ENCODE measurements around the gene ZC3H13. TPM values are rescaled to one million over a fixed set of nuclear protein-coding genes. Genes with fewer than 3 reads are reported as not detected.

Gene ZC3H13
- total and polyA plus RNA-seq, 12 donors, result 11.2 to 43.9 (median 24.5) TPM

GRCh38 chr13:45928176-45928575, 124.4 kb downstream of the ZC3H13 start:
- no peak overlapping the region for H3K4me3 ChIP-seq
- H3K4me1 ChIP-seq (replicated peaks in 1 of 2), result no peaks in the 10 kb centered on the region
- no peaks in the 10 kb centered on the region for H3K36me3 ChIP-seq (replicated peaks in 1 of 2)
- 88 to 93% (median 93%) methylated on average over 5 of the region's 5 CpGs for WGBS, 4 donors
- no peaks in the 10 kb centered on the region for H3K27me3 ChIP-seq
- no peak for DNase-seq
- TF ChIP-seq POLR2A (IDR thresholded peaks at IDR 0.05) (no peak), CTCF (IDR thresholded peaks at IDR 0.05) (no peak)
- H3K9me3 ChIP-seq (replicated peaks in 1 of 3), result no peaks in the 10 kb centered on the region
- intact Hi-C loops (cut with DNase I), result no loop called here
- no peak overlapping the region for H3K27ac ChIP-seq

DNA sequence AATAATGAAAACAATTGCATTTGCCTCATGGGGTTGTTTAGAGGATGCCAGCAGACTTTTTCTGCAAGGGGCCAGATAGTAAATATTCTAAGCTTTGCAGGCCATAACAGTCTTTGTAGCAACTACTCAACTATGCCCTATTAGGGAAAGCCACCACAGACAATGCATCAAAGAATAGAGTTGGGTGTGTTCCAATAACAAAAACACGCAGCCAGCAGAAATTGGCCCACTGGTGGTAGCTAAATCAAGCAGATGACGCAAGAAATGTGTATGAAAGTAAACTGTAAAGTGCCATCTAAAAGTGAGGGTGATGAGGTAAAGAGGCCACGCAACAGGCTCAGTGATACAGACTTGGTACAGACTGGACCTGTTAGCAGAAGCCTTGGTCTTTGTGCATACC, 125.8 kb downstream of the ZC3H13 start:
- Histone ChIP-seq H3K4me1 (replicated peaks in 1 of 2) (no peaks in the 10 kb centered on the region), H3K4me3 (no peak overlapping the region), H3K27ac (no peak overlapping the region), H3K27me3 (no peaks in the 10 kb centered on the region), H3K9me3 (replicated peaks in 1 of 3) (no peaks in the 10 kb centered on the region), H3K36me3 (replicated peaks in 1 of 2) (no peaks in the 10 kb centered on the region)
- intact Hi-C loops (cut with DNase I), result no loop called here
- whole genome bisulfite sequencing, 4 donors, result 67 to 82% (median 73%) methylated on average over 3 of the region's 3 CpGs
- DNase-seq, result no peak
- TF ChIP-seq POLR2A (IDR thresholded peaks at IDR 0.05) (no peak), CTCF (IDR thresholded peaks at IDR 0.05) (no peak)

GRCh38 chr13:45925151-45925550, 127.4 kb downstream of the ZC3H13 start:
- Histone ChIP-seq H3K36me3 (replicated peaks in 1 of 2) (no peaks in the 10 kb centered on the region), H3K9me3 (replicated peaks in 1 of 3) (no peaks in the 10 kb centered on the region), H3K27ac (no peak overlapping the region), H3K4me1 (replicated peaks in 1 of 2) (no peaks in the 10 kb centered on the region), H3K27me3 (no peaks in the 10 kb centered on the region), H3K4me3 (no peak overlapping the region)
- WGBS, 4 donors, result 73 to 78% (median 76%) methylated on average over 3 of the region's 3 CpGs
- intact Hi-C loops (cut with DNase I), result no loop called here
- no peak for TF ChIP-seq POLR2A (IDR thresholded peaks at IDR 0.05)
- TF ChIP-seq CTCF (IDR thresholded peaks at IDR 0.05), result no peak
- no peak for DNase-seq

GRCh38 chr13:45921162-45921736, 131.3 kb downstream of the ZC3H13 start:
- H3K36me3 ChIP-seq (replicated peaks in 1 of 2), result no peaks in the 10 kb centered on the region
- H3K4me1 ChIP-seq (replicated peaks in 1 of 2), result no peaks in the 10 kb centered on the region
- 77 to 86% (median 83%) methylated on average over 1 of the region's 1 CpG for WGBS, 4 donors
- TF ChIP-seq CTCF (IDR thresholded peaks at IDR 0.05) (no peak), POLR2A (IDR thresholded peaks at IDR 0.05) (no peak)
- no peak overlapping the region for H3K4me3 ChIP-seq
- H3K27ac ChIP-seq, result no peak overlapping the region
- intact Hi-C loops (cut with DNase I), result no loop called here
- H3K9me3 ChIP-seq (replicated peaks in 1 of 3), result no peaks in the 10 kb centered on the region
- DNase-seq, result no peak
- no peaks in the 10 kb centered on the region for H3K27me3 ChIP-seq

All from adrenal gland (tissue), 12 donors.